Neuronal stem cell (in vitro differentiated cells): ENCODE data around the gene BEAN1.
A peak's percentile ranks its signal among the peaks of the same experiment; 100 is the strongest.

Experiments
- DNase-seq: peaks from one replicate; pipeline ENCODE4 v3.0.0-alpha.2; 2013; ENCODE audit warnings: low spot score
- H2AFZ ChIP-seq: one replicate; pipeline ENCODE4 v1.6.1; 2013; ENCODE audit warnings: mild to moderate bottlenecking, low read length, inconsistent platforms
- H2AK5ac ChIP-seq: 2 replicates; pipeline ENCODE4 v1.6.1; 2013; ENCODE audit warnings: low read depth, mild to moderate bottlenecking, inconsistent platforms, low read length, moderate library complexity, mixed read lengths
- H2BK120ac ChIP-seq: 2 replicates; pipeline ENCODE4 v1.6.1; 2013; ENCODE audit warnings: low read depth, mild to moderate bottlenecking, inconsistent platforms, low read length, moderate library complexity, mixed read lengths
- H2BK12ac ChIP-seq: one replicate; pipeline ENCODE4 v1.6.1; 2013; ENCODE audit warnings: low read length, inconsistent platforms
- H2BK15ac ChIP-seq: 2 replicates; pipeline ENCODE4 v1.6.1; 2013; ENCODE audit warnings: mild to moderate bottlenecking, low read length, inconsistent platforms, mixed read lengths
- H2BK5ac ChIP-seq: one replicate; pipeline ENCODE4 v1.6.1; 2013; ENCODE audit warnings: inconsistent platforms, mild to moderate bottlenecking, low read length, moderate library complexity
- H3K14ac ChIP-seq: one replicate; pipeline ENCODE4 v1.6.1; 2013; ENCODE audit warnings: low read length, inconsistent platforms
- H3K18ac ChIP-seq: 2 replicates; pipeline ENCODE4 v1.6.1; 2013; ENCODE audit warnings: low read length, inconsistent platforms
- H3K23ac ChIP-seq: 2 replicates; pipeline ENCODE4 v1.6.1; 2013; ENCODE audit warnings: low read depth, mild to moderate bottlenecking, mixed read lengths, low read length, inconsistent platforms; ENCODE audit not compliant: poor library complexity
- H3K27ac ChIP-seq: replicated peaks from 3 replicates; pipeline ENCODE4 v1.5.1; 2013; ENCODE audit warnings: low read length, inconsistent platforms
- H3K27me3 ChIP-seq, 3 experiments: 2 replicates each; pipeline ENCODE4 v1.6.1; 2013; ENCODE audit warnings: low read length in 3 of 3, mild to moderate bottlenecking in 2 of 3, inconsistent platforms in 1 of 3, low read depth in 1 of 3, mixed read lengths in 1 of 3, moderate library complexity in 1 of 3; ENCODE audit not compliant: control insufficient read depth in 3 of 3, insufficient read depth in 3 of 3
- H3K36me3 ChIP-seq, 2 donors: replicated peaks in 1 of 2; 2 replicates each; pipeline ENCODE4 v1.6.1; 2013; ENCODE audit warnings: low read length in 2 of 2; ENCODE audit not compliant: control insufficient read depth in 2 of 2, insufficient read depth in 2 of 2
- H3K4ac ChIP-seq: 2 replicates; pipeline ENCODE4 v1.6.1; 2013; ENCODE audit warnings: inconsistent platforms, mild to moderate bottlenecking, low read length, moderate library complexity
- H3K4me1 ChIP-seq, 2 donors: 1 replicate in 1 of 2; 2 replicates in 1 of 2; pipeline ENCODE4 v1.6.1; 2013; ENCODE audit warnings: low read length in 2 of 2, low read depth in 1 of 2; ENCODE audit not compliant: control insufficient read depth in 2 of 2, insufficient read depth in 1 of 2
- H3K4me2 ChIP-seq: one replicate; pipeline ENCODE4 v1.6.1; 2013; ENCODE audit warnings: mild to moderate bottlenecking, low read length, inconsistent platforms; ENCODE audit not compliant: insufficient read depth, poor library complexity, severe bottlenecking
- H3K4me3 ChIP-seq, 2 donors: 2 replicates each; pipeline ENCODE4 v1.5.1; 2013; ENCODE audit warnings: low read length in 2 of 2, mild to moderate bottlenecking in 2 of 2, inconsistent platforms in 1 of 2, moderate library complexity in 1 of 2
- H3K79me1 ChIP-seq: one replicate; pipeline ENCODE4 v1.6.1; 2013; ENCODE audit warnings: low read depth, mild to moderate bottlenecking, inconsistent platforms, low read length, moderate library complexity
- H3K9ac ChIP-seq: one replicate; pipeline ENCODE4 v1.6.1; 2013; ENCODE audit warnings: mild to moderate bottlenecking, low read depth, low read length, inconsistent platforms; ENCODE audit not compliant: poor library complexity
- H3K9me3 ChIP-seq, 2 donors: replicated peaks in 1 of 2; 2 replicates each; pipeline versions ENCODE3 to v1.6.1; 2013; ENCODE audit warnings: low read length in 2 of 2, mild to moderate bottlenecking in 2 of 2, inconsistent platforms in 1 of 2, low read depth in 1 of 2, mixed read lengths in 1 of 2, moderate library complexity in 1 of 2; ENCODE audit not compliant: control insufficient read depth in 2 of 2, insufficient read depth in 1 of 2
- H4K8ac ChIP-seq: one replicate; pipeline ENCODE4 v1.6.1; 2013; ENCODE audit warnings: low read depth, mild to moderate bottlenecking, inconsistent platforms, low read length, moderate library complexity
- H4K91ac ChIP-seq: one replicate; pipeline ENCODE4 v1.6.1; 2013; ENCODE audit warnings: low read length, low read depth, mild to moderate bottlenecking, inconsistent platforms; ENCODE audit not compliant: poor library complexity
- WGBS, 2 donors: extraction: QIAGEN DNeasy Blood & Tissue Kit; methylation state at CpG; one replicate each; pipeline ENCODE4 v1.1.7; 2013; ENCODE audit warnings: missing lambda C conversion rate in 2 of 2, mixed read lengths in 1 of 2; ENCODE audit not compliant: insufficient read length in 2 of 2, insufficient replicate concordance in 1 of 2; ENCODE audit errors: extremely low coverage in 2 of 2; 5-methylcytosine and 5-hydroxymethylcytosine counted together

The BEAN1 gene

GRCh38 chr16:66399031-66399430 is 28.1 kb upstream of the BEAN1 start:
- no peak overlapping the region for H3K9ac ChIP-seq
- no peaks in the 10 kb centered on the region for H3K79me1 ChIP-seq
- H3K27ac ChIP-seq = no peak overlapping the region
- no peak overlapping the region for H2BK12ac ChIP-seq
- no peaks in the 10 kb centered on the region for H3K36me3 ChIP-seq
- no peak overlapping the region for H3K23ac ChIP-seq
- no peak overlapping the region for H4K8ac ChIP-seq
- H3K18ac ChIP-seq = no peak overlapping the region
- no peak overlapping the region for H3K4me2 ChIP-seq
- no peak overlapping the region for H2BK5ac ChIP-seq
- H2BK120ac ChIP-seq = no peak overlapping the region
- no peak for DNase-seq
- no peaks in the 10 kb centered on the region for H3K27me3 ChIP-seq
- H4K91ac ChIP-seq = no peak overlapping the region
- H3K4ac ChIP-seq = no peak overlapping the region
- H2AK5ac ChIP-seq = no peak overlapping the region
- peaks cover 5 to 7% of the 10 kb centered on the region in 2 donors for H3K4me1 ChIP-seq
- no peak overlapping the region for H3K14ac ChIP-seq
- no peak overlapping the region for H2AFZ ChIP-seq
- peaks cover 0 to 2% of the 10 kb centered on the region in 2 donors for H3K9me3 ChIP-seq
- H3K4me3 ChIP-seq = no peak overlapping the region
- no CpG with 5 or more reads among the region's 3 CpGs for WGBS, 2 donors
- no peak overlapping the region for H2BK15ac ChIP-seq

- H3K4me3 ChIP-seq = no peak overlapping the region
- no peak overlapping the region for H3K14ac ChIP-seq
- DNase-seq = no peak
- H2BK120ac ChIP-seq = no peak overlapping the region
- H3K4me1 ChIP-seq = peaks cover 5 to 7% of the 10 kb centered on the region in 2 donors
- H2AFZ ChIP-seq = peak overlapping the region; percentile 67
- H3K79me1 ChIP-seq = no peaks in the 10 kb centered on the region
- no peaks in the 10 kb centered on the region for H3K36me3 ChIP-seq
- no peak overlapping the region for H2AK5ac ChIP-seq
- no peak overlapping the region for H3K4me2 ChIP-seq
- no peak overlapping the region for H3K23ac ChIP-seq
- no peak overlapping the region for H4K91ac ChIP-seq
- H3K9ac ChIP-seq = no peak overlapping the region
- no peak overlapping the region for H2BK5ac ChIP-seq
- no peak overlapping the region for H4K8ac ChIP-seq
- no peak overlapping the region for H2BK12ac ChIP-seq
- H3K9me3 ChIP-seq = peaks cover 3 to 4% of the 10 kb centered on the region in 2 donors
- H2BK15ac ChIP-seq = no peak overlapping the region
- H3K27ac ChIP-seq = no peak overlapping the region
- no CpG with 5 or more reads among the region's 3 CpGs for WGBS, 2 donors
- no peaks in the 10 kb centered on the region for H3K27me3 ChIP-seq
- H3K18ac ChIP-seq = no peak overlapping the region
- H3K4ac ChIP-seq = no peak overlapping the region
These were observed 27.2 kb upstream of the BEAN1 start for GRCh38 chr16:66399930-66400329.

- Histone ChIP-seq H3K23ac (peak overlapping the region; percentile 76), H3K27me3 (no peaks in the 10 kb centered on the region), H3K4me2 (no peak overlapping the region), H4K8ac (no peak overlapping the region), H3K36me3 (no peaks in the 10 kb centered on the region), H3K79me1 (no peaks in the 10 kb centered on the region), H3K18ac (peak overlapping the region; percentile 83), H3K9ac (peak overlapping the region; percentile 7), H2AK5ac (peak overlapping the region; percentile 50), H3K4me3 (peak overlapping the region in 1 of 2 donors; percentile 47), H3K27ac (no peak overlapping the region), H3K9me3 (peaks cover 2 to 5% of the 10 kb centered on the region in 2 donors), H2AFZ (peak overlapping the region; percentile 67), H3K4ac (peak overlapping the region; percentile 54), H4K91ac (no peak overlapping the region), H3K14ac (no peak overlapping the region), H3K4me1 (peaks cover 5 to 7% of the 10 kb centered on the region in 2 donors), H2BK120ac (no peak overlapping the region), H2BK12ac (no peak overlapping the region), H2BK15ac (peak overlapping the region; percentile 87), H2BK5ac (no peak overlapping the region)
- DNase-seq = no peak
- no CpG with 5 or more reads among the region's 20 CpGs for WGBS, 2 donors
These were observed 26.4 kb upstream of the BEAN1 start for GRCh38 chr16:66400503-66401380.

- Histone ChIP-seq H2AK5ac (no peak overlapping the region), H3K79me1 (no peaks in the 10 kb centered on the region), H3K4ac (no peak overlapping the region), H3K9ac (peak overlapping the region; percentile 35), H3K23ac (no peak overlapping the region), H2BK5ac (no peak overlapping the region), H3K36me3 (no peaks in the 10 kb centered on the region), H2BK15ac (no peak overlapping the region), H4K91ac (no peak overlapping the region), H3K18ac (peak overlapping the region; percentile 33), H3K4me1 (peaks cover 5 to 9% of the 10 kb centered on the region in 2 donors), H2AFZ (no peak overlapping the region), H3K14ac (no peak overlapping the region), H2BK120ac (no peak overlapping the region), H3K27ac (no peak overlapping the region), H2BK12ac (no peak overlapping the region), H3K27me3 (peaks cover 0 to under 1% (median 0%) of the 10 kb centered on the region in 3 experiments), H3K4me2 (no peak overlapping the region), H3K4me3 (no peak overlapping the region), H4K8ac (no peak overlapping the region), H3K9me3 (peaks cover 2 to 5% of the 10 kb centered on the region in 2 donors)
- no peak for DNase-seq
- WGBS, 2 donors = no CpG with 5 or more reads among the region's 11 CpGs
These were observed 25.5 kb upstream of the BEAN1 start for GRCh38 chr16:66401610-66402009.
